HCT116 (cell line): ENCODE results near the gene EXOC6B. TPM values are rescaled to one million over a fixed set of nuclear protein-coding genes. Genes with fewer than 3 reads are reported as not detected.

Source experiments
- ATAC-seq: fragments of 200-7000 bp; cut with Tn5 transposase; 2 replicates; pipeline ENCODE4 v1.9.1; 2020; ENCODE audit warnings: mild to moderate bottlenecking, moderate library complexity
- BruUV-seq: library from RNA; stranded (reverse); fragments of 400-500 nt; replicated peaks from 2 replicates; lab custom pipeline; 2021; lab: Mats Ljungman, UMichigan
- CTCF ChIA-PET: fragments of 300-600 bp; sonication (Branson Sonifier 250); formaldehyde crosslinking; loops from one replicate; lab custom pipeline; 2021; ENCODE audit warnings: antibody characterized with exemption; lab: Charles Lee
- POLR2A ChIA-PET: fragments of 300-600, 350-600 bp; sonication (Branson Sonifier 250); formaldehyde crosslinking; loops from one replicate; lab custom pipeline; 2021; ENCODE audit warnings: antibody characterized with exemption; lab: Charles Lee
- RAD21 ChIA-PET, 2 experiments: fragments of 300-600 bp; sonication (Branson Sonifier 250); formaldehyde crosslinking; loops; one replicate each; lab custom pipeline; 2023; ENCODE audit warnings: low total read pairs in 2 of 2; ENCODE audit not compliant: uncharacterized antibody in 2 of 2, unreplicated experiment in 2 of 2, low non-redundant PET in 1 of 2; lab: Charles Lee
- DNase-seq: peaks from one replicate; pipeline ENCODE4 v3.0.0-alpha.2; 2010; ENCODE audit warnings: low read depth, low spot score
- H2AFZ ChIP-seq: fragments of 200-600 bp; shearing (Covaris generic), sonication (generic); 2 replicates; pipeline ENCODE4 v1.6.1; 2017; ENCODE audit warnings: low read depth, mixed run types, mixed read lengths, antibody characterized with exemption, low read length; ENCODE audit not compliant: poor library complexity, severe bottlenecking
- H3K27ac ChIP-seq: 2 replicates; pipeline ENCODE4 v1.5.1; 2012; ENCODE audit warnings: low read depth, low read length
- H3K27me3 ChIP-seq: fragments of 200-600 bp; sonication (generic); 2 replicates; pipeline ENCODE4 v1.6.1; 2016; ENCODE audit warnings: mixed run types, low read length, mixed read lengths; ENCODE audit not compliant: insufficient read depth
- H3K36me3 ChIP-seq, 2 experiments: fragments of 200-500 bp in 1 of 2; fragments of 200-600 bp in 1 of 2; sonication (Bioruptor generic) in 1 of 2; sonication (generic) in 1 of 2; 2 replicates each; pipeline versions ENCODE4 v1.5.1 to v1.6.1; 2014 to 2016; ENCODE audit warnings: low read length in 2 of 2, inconsistent platforms in 1 of 2, mixed read lengths in 1 of 2, mixed run types in 1 of 2; ENCODE audit not compliant: insufficient read depth in 2 of 2, control insufficient read depth in 1 of 2
- H3K4me1 ChIP-seq, 2 experiments: fragments of 200-600 bp in 1 of 2; sonication (generic) in 1 of 2; 2 replicates each; pipeline versions ENCODE4 v1.5.1 to v1.6.1; 2012 to 2017; ENCODE audit warnings: low read length in 2 of 2, inconsistent platforms in 1 of 2, mild to moderate bottlenecking in 1 of 2, mixed read lengths in 1 of 2, mixed run types in 1 of 2, moderate library complexity in 1 of 2; ENCODE audit not compliant: insufficient read depth in 2 of 2, control insufficient read depth in 1 of 2
- H3K4me2 ChIP-seq: fragments of 200-600 bp; sonication (generic); 2 replicates; pipeline ENCODE4 v1.6.1; 2017; ENCODE audit warnings: mixed run types, low read length, mixed read lengths
- H3K4me3 ChIP-seq, 2 experiments: fragments of 200-600 bp in 1 of 2; sonication (generic) in 1 of 2; replicated peaks in 1 of 2; 2 replicates each; pipeline ENCODE4 v1.5.1; 2011 to 2016; ENCODE audit warnings: low read length in 2 of 2, control low read depth in 1 of 2, low read depth in 1 of 2, mild to moderate bottlenecking in 1 of 2, mixed read lengths in 1 of 2, mixed run types in 1 of 2
- H3K79me2 ChIP-seq: fragments of 200-600 bp; sonication (generic); 2 replicates; pipeline ENCODE4 v1.6.1; 2017; ENCODE audit warnings: mild to moderate bottlenecking, mixed run types, low read length, moderate library complexity, mixed read lengths; ENCODE audit not compliant: insufficient read depth
- H3K9ac ChIP-seq: fragments of 200-600 bp; sonication (generic); 2 replicates; pipeline ENCODE4 v1.6.1; 2016; ENCODE audit warnings: low read length, mixed read lengths
- H3K9me2 ChIP-seq: fragments of 200-600 bp; sonication (generic), shearing (Covaris generic); 2 replicates; pipeline ENCODE4 v1.6.1; 2017; ENCODE audit warnings: mixed run types, mild to moderate bottlenecking, moderate library complexity; ENCODE audit not compliant: insufficient read depth
- H3K9me3 ChIP-seq, 2 experiments: fragments of 200-500 bp in 1 of 2; fragments of 200-600 bp in 1 of 2; sonication (Bioruptor generic) in 1 of 2; sonication (generic) in 1 of 2; 2 replicates each; pipeline ENCODE4 v1.6.1; 2014 to 2017; ENCODE audit warnings: low read length in 2 of 2, mixed read lengths in 2 of 2, inconsistent platforms in 1 of 2, low read depth in 1 of 2, mild to moderate bottlenecking in 1 of 2, mixed run types in 1 of 2, moderate library complexity in 1 of 2; ENCODE audit not compliant: control insufficient read depth in 1 of 2, insufficient read depth in 1 of 2
- H4K20me1 ChIP-seq: fragments of 200-600 bp; sonication (generic), shearing (Covaris generic); 2 replicates; pipeline ENCODE4 v1.6.1; 2017; ENCODE audit warnings: mixed run types, mild to moderate bottlenecking, moderate library complexity; ENCODE audit not compliant: insufficient read depth
- EGR1 ChIP-seq: IDR thresholded peaks from 2 replicates; pipeline ENCODE4 v1.6.1; 2012; ENCODE audit warnings: low read depth
- ELF1 ChIP-seq: IDR thresholded peaks from 2 replicates; pipeline ENCODE4 v1.6.1; 2012; ENCODE audit warnings: low read depth, borderline replicate concordance
- EZH2 ChIP-seq: fragments of 200-600 bp; sonication (generic); IDR thresholded peaks from 2 replicates; pipeline ENCODE4 v1.6.1; 2017; ENCODE audit warnings: antibody characterized with exemption, mixed run types
- FOSL1 ChIP-seq: IDR thresholded peaks from 2 replicates; pipeline ENCODE4 v1.6.1; 2012; ENCODE audit warnings: low read depth
- JUND ChIP-seq: IDR thresholded peaks from 2 replicates; pipeline ENCODE4 v1.6.1; 2012
- POLR2AphosphoS5 ChIP-seq: IDR thresholded peaks from 2 replicates; pipeline ENCODE4 v1.6.1; 2011; ENCODE audit warnings: mild to moderate bottlenecking, low read depth, low read length, moderate library complexity
- SIN3A ChIP-seq: IDR thresholded peaks from 2 replicates; pipeline ENCODE4 v1.6.1; 2012; ENCODE audit warnings: low read depth
- TCF7L2 ChIP-seq: IDR thresholded peaks from 2 replicates; pipeline ENCODE4 v1.7.0; 2011; ENCODE audit warnings: borderline replicate concordance, inconsistent platforms; ENCODE audit not compliant: insufficient read depth, insufficient read length; ENCODE audit errors: extremely low read depth
- YY1 ChIP-seq: IDR thresholded peaks from 2 replicates; pipeline ENCODE4 v1.6.1; 2011; ENCODE audit warnings: low read length, low read depth, moderate library complexity, mild to moderate bottlenecking; ENCODE audit not compliant: insufficient replicate concordance; ENCODE audit errors: extremely low read depth
- ZNF274 ChIP-seq: fragments of 200-500 bp; sonication (Bioruptor generic); IDR thresholded peaks from 2 replicates; pipeline ENCODE4 v1.6.1; 2014; ENCODE audit warnings: mild to moderate bottlenecking, low read depth, low read length, inconsistent platforms
- intact Hi-C: fragments of 100-400 bp; cut with micrococcal nuclease; formaldehyde crosslinking; loops from 2 replicates; pipeline ENCODE4 v1.10.0; 2022
- total RNA-seq: library from RNA; stranded (reverse); gene quantifications from one replicate; pipeline ENCODE4 v1.2.1, GENCODE V29; 2021; ENCODE audit not compliant: unreplicated experiment
- TF ChIP-seq, protein P1 (sequence below): IDR thresholded peaks from 2 replicates; pipeline ENCODE4 v1.6.1; 2011; ENCODE audit warnings: mild to moderate bottlenecking, low read length, moderate library complexity; ENCODE audit not compliant: insufficient replicate concordance; ENCODE audit errors: extremely low read depth
- TF ChIP-seq, protein P2 (sequence below): IDR thresholded peaks from 2 replicates; pipeline ENCODE4 v1.6.1; 2012
- TF ChIP-seq, protein P3 (sequence below): IDR thresholded peaks from 2 replicates; pipeline ENCODE4 v1.6.1; 2012; ENCODE audit warnings: low read depth

Gene EXOC6B
- total RNA-seq, 1 experiment from 2014 or later, result 25.4 TPM

DNA sequence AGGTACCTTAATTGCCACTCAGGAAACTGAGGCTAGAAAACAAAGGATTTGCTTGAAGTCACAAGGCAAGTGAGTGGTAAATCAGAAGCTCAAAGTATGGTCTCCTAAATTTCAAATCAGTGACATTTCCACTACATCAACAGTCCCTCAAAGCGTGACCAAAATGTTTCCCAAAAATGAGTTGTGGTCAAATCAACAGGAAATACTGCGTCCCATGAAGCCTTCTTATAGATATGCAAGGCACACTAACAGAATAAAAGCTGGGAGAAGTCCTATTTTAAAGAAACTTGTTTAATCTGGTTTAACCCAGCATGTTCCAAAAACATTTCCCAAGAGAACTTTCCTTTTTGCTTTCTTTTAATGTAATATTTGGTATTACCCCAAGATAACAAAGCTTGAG lies 249.4 kb downstream of the EXOC6B start:
- TF ChIP-seq ELF1, result no peak
- TF ChIP-seq JUND, result no peak
- no peak for TF ChIP-seq FOSL1
- TF ChIP-seq, all 23 proteins: peak for 0
- no peak overlapping the region for H3K4me2 ChIP-seq
- no peaks in the 10 kb centered on the region for H3K79me2 ChIP-seq
- H3K27me3 ChIP-seq, result no peaks in the 10 kb centered on the region
- H3K9me2 ChIP-seq, result no peaks in the 10 kb centered on the region
- intact Hi-C loops, result loop anchor here (5.0 kb wide), 2 partner anchors 171 to 654 kb away; no protein-coding TSS in a partner anchor
- no peaks in the 10 kb centered on the region for H3K36me3 ChIP-seq
- no peak overlapping the region for H3K9ac ChIP-seq
- no peaks in the 10 kb centered on the region for H3K9me3 ChIP-seq
- DNase-seq (no peak), ATAC-seq (no peak)
- H3K27ac ChIP-seq, result no peak overlapping the region
- H3K4me1 ChIP-seq, result no peaks in the 10 kb centered on the region
- ChIA-PET CTCF (interaction anchor here (1.1 kb wide), 1 partner anchor 426 kb away, joined by 3 read pairs; no protein-coding TSS in a partner anchor), RAD21 (no interaction called here), POLR2A (no interaction called here)
- H3K4me3 ChIP-seq, result no peak overlapping the region
- H4K20me1 ChIP-seq, result no peaks in the 10 kb centered on the region
- no TSS peak for BruUV-seq
- H2AFZ ChIP-seq, result no peak overlapping the region

DNA sequence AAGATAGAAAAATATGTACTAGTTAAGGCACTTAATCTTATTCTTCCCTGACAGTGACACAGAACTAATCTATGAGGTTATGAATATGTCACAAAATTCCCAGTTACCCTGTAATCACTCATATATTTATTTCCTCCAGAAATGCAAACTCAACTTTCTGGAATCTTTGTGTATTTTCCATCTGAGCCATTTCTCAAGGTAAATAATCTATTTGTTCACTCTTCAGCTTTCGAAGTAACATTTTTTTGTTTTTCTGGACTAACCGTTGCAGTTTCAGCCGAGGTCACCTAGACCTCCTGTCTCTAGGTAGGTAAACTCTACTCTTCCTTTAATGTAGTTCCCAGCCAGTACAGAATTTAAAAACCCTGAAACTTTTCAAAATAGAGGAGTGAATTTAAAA lies 250.9 kb downstream of the EXOC6B start:
- Histone ChIP-seq H3K36me3 (no peaks in the 10 kb centered on the region), H3K4me2 (no peak overlapping the region), H3K9ac (no peak overlapping the region), H3K4me3 (no peak overlapping the region), H3K9me3 (no peaks in the 10 kb centered on the region), H3K27ac (no peak overlapping the region), H3K4me1 (no peaks in the 10 kb centered on the region), H2AFZ (no peak overlapping the region), H4K20me1 (no peaks in the 10 kb centered on the region), H3K27me3 (no peaks in the 10 kb centered on the region), H3K9me2 (no peaks in the 10 kb centered on the region), H3K79me2 (no peaks in the 10 kb centered on the region)
- ATAC-seq (no peak), DNase-seq (no peak)
- no TSS peak for BruUV-seq
- intact Hi-C loops, result loop anchor here (5.0 kb wide), 2 partner anchors 172 to 653 kb away; no protein-coding TSS in a partner anchor
- POLR2A ChIA-PET, result no interaction called here
- no peak for TF ChIP-seq TCF7L2
- TF ChIP-seq EZH2, result no peak
- no peak for TF ChIP-seq ZNF274
- TF ChIP-seq, protein P1, sequence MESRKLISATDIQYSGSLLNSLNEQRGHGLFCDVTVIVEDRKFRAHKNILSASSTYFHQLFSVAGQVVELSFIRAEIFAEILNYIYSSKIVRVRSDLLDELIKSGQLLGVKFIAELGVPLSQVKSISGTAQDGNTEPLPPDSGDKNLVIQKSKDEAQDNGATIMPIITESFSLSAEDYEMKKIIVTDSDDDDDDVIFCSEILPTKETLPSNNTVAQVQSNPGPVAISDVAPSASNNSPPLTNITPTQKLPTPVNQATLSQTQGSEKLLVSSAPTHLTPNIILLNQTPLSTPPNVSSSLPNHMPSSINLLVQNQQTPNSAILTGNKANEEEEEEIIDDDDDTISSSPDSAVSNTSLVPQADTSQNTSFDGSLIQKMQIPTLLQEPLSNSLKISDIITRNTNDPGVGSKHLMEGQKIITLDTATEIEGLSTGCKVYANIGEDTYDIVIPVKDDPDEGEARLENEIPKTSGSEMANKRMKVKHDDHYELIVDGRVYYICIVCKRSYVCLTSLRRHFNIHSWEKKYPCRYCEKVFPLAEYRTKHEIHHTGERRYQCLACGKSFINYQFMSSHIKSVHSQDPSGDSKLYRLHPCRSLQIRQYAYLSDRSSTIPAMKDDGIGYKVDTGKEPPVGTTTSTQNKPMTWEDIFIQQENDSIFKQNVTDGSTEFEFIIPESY, result no peak
- no peak for TF ChIP-seq EGR1
- no peak for TF ChIP-seq SIN3A
- TF ChIP-seq YY1, result no peak
- TF ChIP-seq, protein P2, sequence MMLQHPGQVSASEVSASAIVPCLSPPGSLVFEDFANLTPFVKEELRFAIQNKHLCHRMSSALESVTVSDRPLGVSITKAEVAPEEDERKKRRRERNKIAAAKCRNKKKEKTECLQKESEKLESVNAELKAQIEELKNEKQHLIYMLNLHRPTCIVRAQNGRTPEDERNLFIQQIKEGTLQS, result no peak
- no peak for TF ChIP-seq POLR2AphosphoS5
- TF ChIP-seq, protein P3, sequence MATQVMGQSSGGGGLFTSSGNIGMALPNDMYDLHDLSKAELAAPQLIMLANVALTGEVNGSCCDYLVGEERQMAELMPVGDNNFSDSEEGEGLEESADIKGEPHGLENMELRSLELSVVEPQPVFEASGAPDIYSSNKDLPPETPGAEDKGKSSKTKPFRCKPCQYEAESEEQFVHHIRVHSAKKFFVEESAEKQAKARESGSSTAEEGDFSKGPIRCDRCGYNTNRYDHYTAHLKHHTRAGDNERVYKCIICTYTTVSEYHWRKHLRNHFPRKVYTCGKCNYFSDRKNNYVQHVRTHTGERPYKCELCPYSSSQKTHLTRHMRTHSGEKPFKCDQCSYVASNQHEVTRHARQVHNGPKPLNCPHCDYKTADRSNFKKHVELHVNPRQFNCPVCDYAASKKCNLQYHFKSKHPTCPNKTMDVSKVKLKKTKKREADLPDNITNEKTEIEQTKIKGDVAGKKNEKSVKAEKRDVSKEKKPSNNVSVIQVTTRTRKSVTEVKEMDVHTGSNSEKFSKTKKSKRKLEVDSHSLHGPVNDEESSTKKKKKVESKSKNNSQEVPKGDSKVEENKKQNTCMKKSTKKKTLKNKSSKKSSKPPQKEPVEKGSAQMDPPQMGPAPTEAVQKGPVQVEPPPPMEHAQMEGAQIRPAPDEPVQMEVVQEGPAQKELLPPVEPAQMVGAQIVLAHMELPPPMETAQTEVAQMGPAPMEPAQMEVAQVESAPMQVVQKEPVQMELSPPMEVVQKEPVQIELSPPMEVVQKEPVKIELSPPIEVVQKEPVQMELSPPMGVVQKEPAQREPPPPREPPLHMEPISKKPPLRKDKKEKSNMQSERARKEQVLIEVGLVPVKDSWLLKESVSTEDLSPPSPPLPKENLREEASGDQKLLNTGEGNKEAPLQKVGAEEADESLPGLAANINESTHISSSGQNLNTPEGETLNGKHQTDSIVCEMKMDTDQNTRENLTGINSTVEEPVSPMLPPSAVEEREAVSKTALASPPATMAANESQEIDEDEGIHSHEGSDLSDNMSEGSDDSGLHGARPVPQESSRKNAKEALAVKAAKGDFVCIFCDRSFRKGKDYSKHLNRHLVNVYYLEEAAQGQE, result no peak
- RAD21 ChIA-PET, result no interaction called here
- CTCF ChIA-PET, result no interaction called here
